Left ventricle myocardium inferior (tissue), 1 donor: ENCODE results near the gene SERINC4. TPM values are rescaled to one million over a fixed set of nuclear protein-coding genes. Genes with fewer than 3 reads are reported as not detected.
A peak's percentile ranks its signal among the peaks of the same experiment; 100 is the strongest.
"Not testable (repeated sequence)": the region's sequence is repeated elsewhere in the genome, so short reads cannot be mapped to it uniquely, and the experiment has no call there.

ENCODE experiments used
- DNase-seq: peaks from one replicate; pipeline ENCODE4 v3.0.0-alpha.2; 2020
- H3K27ac ChIP-seq: fragments of 200-600 bp; replicated peaks from 2 replicates; pipeline ENCODE4 v1.8.0; 2021
- H3K27me3 ChIP-seq: fragments of 200-600 bp; 2 replicates; pipeline ENCODE4 v1.8.0; 2021; ENCODE audit warnings: low read depth
- H3K36me3 ChIP-seq: fragments of 200-600 bp; 2 replicates; pipeline ENCODE4 v1.8.0; 2021
- H3K4me1 ChIP-seq: fragments of 200-600 bp; 2 replicates; pipeline ENCODE4 v1.8.0; 2021
- H3K4me3 ChIP-seq: fragments of 200-600 bp; 2 replicates; pipeline ENCODE4 v1.8.0; 2021; ENCODE audit warnings: mild to moderate bottlenecking, moderate library complexity
- H3K9me3 ChIP-seq: fragments of 200-600 bp; replicated peaks from 2 replicates; pipeline ENCODE4 v1.8.0; 2021
- CTCF ChIP-seq: fragments of 200-600 bp; IDR thresholded peaks from 2 replicates; pipeline ENCODE4 v1.8.0; 2021; ENCODE audit warnings: antibody characterized with exemption, mild to moderate bottlenecking, borderline replicate concordance
- intact Hi-C: fragments of 100-400 bp; cut with micrococcal nuclease; formaldehyde crosslinking; loops from one replicate; pipeline ENCODE4 v1.11.0; 2022
- long read RNA-seq: library from polyadenylated mRNA; unstranded; transcript quantifications from one replicate; pipeline ENCODE4 v2.0.0, GENCODE V29; 2021
- total RNA-seq: library from RNA; stranded (reverse); fragmentation: NEBNext Ultra II Directional; extraction: Animal tissue kit (Norgen Biotek cat#: 25700); gene quantifications from one replicate; pipeline ENCODE4 v1.2.1, GENCODE V29; 2021
- donor health status: DM: no; HTN: yes; CAD: no; lungs with severe emphysema.

Gene SERINC4
- total RNA-seq, result 0.44 TPM
- long read RNA-seq, partial matches to known transcripts, result 0 of 1 reads
- long read RNA-seq, other reads (novel, unspliced or antisense), result 1 of 1 reads

GRCh38 chr15:43799945-43800285, at the start of gene SERINC4:
Gene SERINC4, minus strand, starts transcription at chr15:43800220. Its CDS starts 234 bp downstream, at chr15:43799986.
- Histone ChIP-seq H3K9me3 (no peaks in the 10 kb centered on the region), H3K27me3 (no peaks in the 10 kb centered on the region), H3K4me1 (peaks cover 70% of the 10 kb centered on the region), H3K4me3 (peak within 1 kb of the TSS; percentile 94), H3K36me3 (peaks cover 71% of the 10 kb centered on the region), H3K27ac (peak within 1 kb of the TSS; percentile 88)
- TF ChIP-seq CTCF, result no peak
- intact Hi-C loops, result no loop called here
- DNase-seq, result no peak

GRCh38 chr15:43845421-43845820, 45.4 kb upstream of the SERINC4 start:
- H3K4me3 ChIP-seq, result no peak overlapping the region
- peaks cover 27% of the 10 kb centered on the region for H3K36me3 ChIP-seq
- H3K9me3 ChIP-seq, result no peaks in the 10 kb centered on the region
- no peaks in the 10 kb centered on the region for H3K27me3 ChIP-seq
- intact Hi-C loops, result no loop called here
- no peak for DNase-seq
- H3K4me1 ChIP-seq, result no peaks in the 10 kb centered on the region
- no peak overlapping the region for H3K27ac ChIP-seq
- no peak for TF ChIP-seq CTCF

GRCh38 chr15:43832485-43832884, 32.5 kb upstream of the SERINC4 start:
- H3K4me1 ChIP-seq, H3K9me3 ChIP-seq, H3K4me3 ChIP-seq, H3K27ac ChIP-seq, intact Hi-C loops, DNase-seq, H3K27me3 ChIP-seq: not testable (repeated sequence)
- peaks cover 12% of the 10 kb centered on the region for H3K36me3 ChIP-seq

- Histone ChIP-seq H3K36me3 (peaks cover 12% of the 10 kb centered on the region), H3K4me1 (peaks cover 15% of the 10 kb centered on the region)
- DNase-seq, intact Hi-C loops, H3K9me3 ChIP-seq, H3K4me3 ChIP-seq, H3K27me3 ChIP-seq, H3K27ac ChIP-seq: not testable (repeated sequence)
Observed at GRCh38 chr15:43831519-43832052, 31.6 kb upstream of the SERINC4 start.

- H3K27ac ChIP-seq, H3K36me3 ChIP-seq, H3K4me3 ChIP-seq, intact Hi-C loops, H3K9me3 ChIP-seq, H3K27me3 ChIP-seq, DNase-seq: not testable (repeated sequence)
- H3K4me1 ChIP-seq, result peaks cover 22% of the 10 kb centered on the region
Observed at GRCh38 chr15:43830691-43831275, 30.8 kb upstream of the SERINC4 start.

GRCh38 chr15:43829951-43830540, 30.0 kb upstream of the SERINC4 start:
- DNase-seq, intact Hi-C loops, H3K27me3 ChIP-seq, H3K36me3 ChIP-seq, H3K4me3 ChIP-seq, H3K9me3 ChIP-seq, H3K27ac ChIP-seq: not testable (repeated sequence)
- H3K4me1 ChIP-seq, result peaks cover 23% of the 10 kb centered on the region

- no peak for DNase-seq
- no peaks in the 10 kb centered on the region for H3K27me3 ChIP-seq
- intact Hi-C loops, result no loop called here
- H3K36me3 ChIP-seq, result no peaks in the 10 kb centered on the region
- no peak for TF ChIP-seq CTCF
- peak overlapping the region; percentile 76 for H3K27ac ChIP-seq
- H3K4me3 ChIP-seq, result peak overlapping the region; percentile 74
- peaks cover 40% of the 10 kb centered on the region for H3K4me1 ChIP-seq
- no peaks in the 10 kb centered on the region for H3K9me3 ChIP-seq
Observed at GRCh38 chr15:43828061-43828657, 28.1 kb upstream of the SERINC4 start.
